Vagina (tissue), 2 donors: Measurements from ENCODE around the gene ARMH1.

Source experiments
- CTCF ChIP-seq, 3 experiments: fragments of 450-650 bp in 2 of 3; fragments of 200-600 bp in 1 of 3; sonication (generic) in 1 of 3; IDR thresholded peaks; one replicate each; pipeline ENCODE4 v1.5.1; 2017 to 2019; ENCODE audit warnings: antibody characterized with exemption in 3 of 3, mild to moderate bottlenecking in 2 of 3, moderate library complexity in 2 of 3
- POLR2A ChIP-seq, 2 donors: fragments of 450-650 bp; IDR thresholded peaks; one replicate each; pipeline ENCODE4 v1.6.1; 2017; ENCODE audit warnings: antibody characterized with exemption in 2 of 2, mild to moderate bottlenecking in 2 of 2, moderate library complexity in 2 of 2

GRCh38 chr1:44705938-44706337 is 31.4 kb downstream of the ARMH1 start:
- TF ChIP-seq POLR2A (IDR thresholded peaks at IDR 0.05) (no peak), CTCF (IDR thresholded peaks at IDR 0.05) (no peak)
